ENCODE data around the gene EIF4E2. TPM values are rescaled to one million over a fixed set of nuclear protein-coding genes. Genes with fewer than 3 reads are reported as not detected.

The EIF4E2 gene
- total and polyA plus RNA-seq, 10 donors, result 29.3 to 61.1 (median 45.5) TPM

GRCh38 chr2:232502511-232502910, 48.0 kb upstream of the EIF4E2 start:
- Histone ChIP-seq H3K9me3 (no peaks in the 10 kb centered on the region), H3K4me3 (peak overlapping the region in 3 of 8 donors; percentile 33 to 64 (median 39)), H3K27me3 (replicated peaks in 1 of 7) (peaks cover 4 to 81% (median 28%) of the 10 kb centered on the region in 7 donors), H3K27ac (no peak overlapping the region), H3K4me1 (peaks cover 0 to 31% (median 23%) of the 10 kb centered on the region in 6 donors), H3K36me3 (no peaks in the 10 kb centered on the region)
- WGBS, 5 donors, result 11 to 34% (median 15%) methylated on average over 3 to 21 of the region's 21 CpGs
- intact Hi-C loops (cut with DNase I; ENCODE audit: low total_unique reads), result no loop called here
- DNase-seq, result no peak
- TF ChIP-seq POLR2AphosphoS5 (IDR thresholded peaks at IDR 0.05), result no peak
- no peak for TF ChIP-seq POLR2A (IDR thresholded peaks at IDR 0.05)
- no peak for TF ChIP-seq CTCF (IDR thresholded peaks at IDR 0.05 in 8 of 11, conservative IDR thresholded peaks at IDR 0.05 in 3 of 11)

- peaks cover 4 to 85% (median 28%) of the 10 kb centered on the region in 7 donors for H3K27me3 ChIP-seq (replicated peaks in 1 of 7)
- no peak for TF ChIP-seq POLR2A (IDR thresholded peaks at IDR 0.05)
- TF ChIP-seq POLR2AphosphoS5 (IDR thresholded peaks at IDR 0.05), result peak in 1 of 3 donors; percentile 12
- no peaks in the 10 kb centered on the region for H3K9me3 ChIP-seq
- no peak overlapping the region for H3K27ac ChIP-seq
- no peaks in the 10 kb centered on the region for H3K36me3 ChIP-seq
- peaks cover 0 to 31% (median 23%) of the 10 kb centered on the region in 6 donors for H3K4me1 ChIP-seq
- peak overlapping the region; percentile 12 to 64 (median 32) for H3K4me3 ChIP-seq
- 1 to 7% (median 2%) methylated on average over 16 to 75 of the region's 75 CpGs for WGBS, 5 donors
- intact Hi-C loops (cut with DNase I; ENCODE audit: low total_unique reads), result no loop called here
- DNase-seq, result no peak
These were observed 47.3 kb upstream of the EIF4E2 start for GRCh38 chr2:232502911-232503808.

GRCh38 chr2:232503809-232504323, 46.6 kb upstream of the EIF4E2 start:
- TF ChIP-seq POLR2AphosphoS5 (IDR thresholded peaks at IDR 0.05) (no peak), CTCF (IDR thresholded peaks at IDR 0.05 in 8 of 11, conservative IDR thresholded peaks at IDR 0.05 in 3 of 11) (no peak), POLR2A (IDR thresholded peaks at IDR 0.05) (no peak)
- intact Hi-C loops (cut with DNase I; ENCODE audit: low total_unique reads), result no loop called here
- DNase-seq, result no peak
- WGBS, 5 donors, result 21 to 47% (median 30%) methylated on average over 15 to 16 of the region's 16 CpGs
- Histone ChIP-seq H3K9me3 (no peaks in the 10 kb centered on the region), H3K27me3 (replicated peaks in 1 of 7) (peaks cover 4 to 85% (median 28%) of the 10 kb centered on the region in 7 donors), H3K4me3 (peak overlapping the region in 2 of 8 donors; percentile 32 to 64), H3K36me3 (no peaks in the 10 kb centered on the region), H3K4me1 (peaks cover 0 to 31% (median 23%) of the 10 kb centered on the region in 6 donors), H3K27ac (no peak overlapping the region)

GRCh38 chr2:232504438-232504837, 46.1 kb upstream of the EIF4E2 start:
- Histone ChIP-seq H3K36me3 (no peaks in the 10 kb centered on the region), H3K27me3 (replicated peaks in 1 of 7) (peaks cover 4 to 79% (median 28%) of the 10 kb centered on the region in 7 donors), H3K4me3 (no peak overlapping the region), H3K9me3 (no peaks in the 10 kb centered on the region), H3K4me1 (peaks cover 0 to 31% (median 23%) of the 10 kb centered on the region in 6 donors), H3K27ac (no peak overlapping the region)
- intact Hi-C loops (cut with DNase I; ENCODE audit: low total_unique reads), result no loop called here
- no peak for TF ChIP-seq POLR2A (IDR thresholded peaks at IDR 0.05)
- TF ChIP-seq POLR2AphosphoS5 (IDR thresholded peaks at IDR 0.05), result no peak
- no peak for TF ChIP-seq CTCF (IDR thresholded peaks at IDR 0.05 in 8 of 11, conservative IDR thresholded peaks at IDR 0.05 in 3 of 11)
- DNase-seq, result no peak
- WGBS, 5 donors, result 70 to 94% (median 91%) methylated on average over 2 of the region's 2 CpGs

Data from spleen (tissue), 11 donors.